GM10248 (cell line): ENCODE measurements around the gene C1orf198.

Source experiments
- CTCF ChIA-PET: fragments of 300-600 bp; sonication (Branson Sonifier 250); formaldehyde crosslinking; extraction: SDS; loops from one replicate; lab custom pipeline; 2021; ENCODE audit warnings: antibody characterized with exemption; lab: Yijun Ruan, JAX
- POLR2A ChIA-PET: fragments of 350-650 bp; sonication (Branson Sonifier 250); formaldehyde crosslinking; extraction: SDS; loops from one replicate; lab custom pipeline; 2020; ENCODE audit warnings: antibody characterized with exemption; lab: Yijun Ruan, JAX
- DNase-seq: peaks from one replicate; pipeline ENCODE4 v3.0.0; 2012; ENCODE audit errors: extremely low spot score
- CTCF ChIP-seq: IDR thresholded peaks from 2 replicates; pipeline ENCODE4 v1.5.1; 2012; ENCODE audit warnings: mild to moderate bottlenecking, low read depth; ENCODE audit errors: extremely low read depth, missing control alignments, control extremely low read depth

Gene C1orf198

GRCh38 chr1:230910755-230911117 is 42.4 kb upstream of the C1orf198 start:
- ChIA-PET CTCF (interaction anchor here (2.4 kb wide), 1 partner anchor 12 kb away, joined by 6 read pairs; no protein-coding TSS in a partner anchor), POLR2A (no interaction called here)
- no peak for DNase-seq
- no peak for TF ChIP-seq CTCF

GRCh38 chr1:230909974-230910754 is 41.8 kb upstream of the C1orf198 start:
- TF ChIP-seq CTCF: no peak
- DNase-seq: no peak
- CTCF ChIA-PET: interaction anchor here (1.4 to 2.4 kb wide), 2 partner anchors 11 to 13 kb away, joined by 3 to 6 read pairs; no protein-coding TSS in a partner anchor
- POLR2A ChIA-PET: no interaction called here

GRCh38 chr1:230907472-230908205 is 39.3 kb upstream of the C1orf198 start:
- POLR2A ChIA-PET: no interaction called here
- CTCF ChIA-PET: interaction anchor here (2.6 kb wide), 1 partner anchor 12 kb away, joined by 15 read pairs; no protein-coding TSS in a partner anchor
- no peak for DNase-seq
- no peak for TF ChIP-seq CTCF

GRCh38 chr1:230906226-230906625 is 37.9 kb upstream of the C1orf198 start:
- ChIA-PET POLR2A (no interaction called here), CTCF (interaction anchor here (1.2 to 2.6 kb wide), 3 partner anchors 10 to 305 kb away, joined by 3 to 15 read pairs (median 8); no protein-coding TSS in a partner anchor)
- DNase-seq: no peak
- TF ChIP-seq CTCF: no peak

- ChIA-PET CTCF (interaction anchor here (0.9 to 1.8 kb wide), 3 partner anchors 10 to 305 kb away, joined by 3 to 8 read pairs (median 3); no protein-coding TSS in a partner anchor), POLR2A (no interaction called here)
- DNase-seq: no peak
Observed at GRCh38 chr1:230905733-230906132, 37.4 kb upstream of the C1orf198 start.

More at GRCh38 chr1:230905733-230906132, 37.4 kb upstream of the C1orf198 start:
- no peak for TF ChIP-seq CTCF
